K562 (cell line): Measurements from ENCODE around the gene EXOC4. TPM values are rescaled to one million over a fixed set of nuclear protein-coding genes. Genes with fewer than 3 reads are reported as not detected.

Source experiments
- ATAC-seq: fragments of 200-7000 bp; cut with Tn5 transposase; 3 replicates; pipeline ENCODE4 v1.9.1; 2020; ENCODE audit warnings: moderate library complexity
- BruUV-seq: library from RNA; stranded (reverse); fragments of 400-500 nt; replicated peaks from 2 replicates; lab custom pipeline; 2021; lab: Mats Ljungman, UMichigan
- CTCF ChIA-PET: fragments of 300-600 bp; formaldehyde crosslinking; extraction: SDS; loops from one replicate; lab custom pipeline; 2021; ENCODE audit warnings: low intra/inter-chr PET ratio; lab: Yijun Ruan, JAX
- POLR2A ChIA-PET: fragments of 300-600, 350-650 bp; sonication (Branson Sonifier 250); formaldehyde crosslinking; extraction: SDS; loops from one replicate; lab custom pipeline; 2021; ENCODE audit warnings: antibody characterized with exemption, inconsistent platforms; lab: Yijun Ruan, JAX
- DNase-seq, 4 experiments: peaks; one replicate each; pipeline versions ENCODE4 v3.0.0 to v3.0.0-alpha.2; 2011 to 2018; ENCODE audit warnings: low spot score in 3 of 4, mixed read lengths in 3 of 4; ENCODE audit errors: extremely low read depth in 1 of 4
- FAIRE-seq: peaks from 2 replicates; lab custom pipeline; 2011; peaks lifted over from hg19 to GRCh38; lab: Jason Lieb, UNC
- H2AFZ ChIP-seq: 2 replicates; pipeline ENCODE4 v1.6.0; 2011; ENCODE audit warnings: low read depth, low read length, control low read depth, inconsistent platforms
- H3K27ac ChIP-seq: fragments of 200-600 bp; 3 replicates; pipeline ENCODE4 v1.8.0; 2011; ENCODE audit warnings: low read depth, mild to moderate bottlenecking, control low read depth, inconsistent platforms, low read length, moderate library complexity, mixed read lengths; ENCODE audit errors: extremely low read depth
- H3K27me3 ChIP-seq, 2 experiments: fragments of 300-600 bp in 1 of 2; 2 replicates in 1 of 2; 3 replicates in 1 of 2; pipeline versions ENCODE4 v1.6.0 to v1.8.0; 2011; ENCODE audit warnings: inconsistent platforms in 2 of 2, low read length in 2 of 2, mild to moderate bottlenecking in 1 of 2, mixed read lengths in 1 of 2, moderate library complexity in 1 of 2; ENCODE audit not compliant: control insufficient read depth in 2 of 2, insufficient read depth in 2 of 2
- H3K36me3 ChIP-seq: fragments of 300-600 bp; 3 replicates; pipeline ENCODE4 v1.8.0; 2011; ENCODE audit warnings: mild to moderate bottlenecking, low read length, inconsistent platforms; ENCODE audit not compliant: control insufficient read depth, insufficient read depth
- H3K4me1 ChIP-seq, 2 experiments: fragments of 200-600 bp in 1 of 2; replicated peaks in 1 of 2; 2 replicates in 1 of 2; 3 replicates in 1 of 2; pipeline versions ENCODE4 v1.5.1 to v1.8.0; 2011; ENCODE audit warnings: inconsistent platforms in 2 of 2, low read length in 2 of 2, mild to moderate bottlenecking in 1 of 2, mixed read lengths in 1 of 2, moderate library complexity in 1 of 2; ENCODE audit not compliant: control insufficient read depth in 2 of 2, insufficient read depth in 2 of 2
- H3K4me2 ChIP-seq: 2 replicates; pipeline ENCODE4 v1.6.1; 2011; ENCODE audit warnings: low read length, control low read depth, inconsistent platforms, mixed read lengths; ENCODE audit not compliant: insufficient read depth
- H3K4me3 ChIP-seq: fragments of 200-600 bp; sonication (generic), shearing (Covaris generic); 2 replicates; pipeline ENCODE4 v1.5.1; 2016; ENCODE audit warnings: control low read depth, inconsistent platforms
- H3K79me2 ChIP-seq: fragments of 200-600 bp; 3 replicates; pipeline ENCODE4 v1.8.0; 2011; ENCODE audit warnings: low read length, inconsistent platforms; ENCODE audit not compliant: control insufficient read depth, insufficient read depth
- H3K9ac ChIP-seq, 2 experiments: 2 replicates each; pipeline versions ENCODE4 v1.6.0 to v1.6.1; 2011; ENCODE audit warnings: low read depth in 2 of 2, low read length in 2 of 2, control low read depth in 1 of 2, inconsistent platforms in 1 of 2, mild to moderate bottlenecking in 1 of 2, mixed read lengths in 1 of 2; ENCODE audit not compliant: insufficient read depth in 1 of 2
- H3K9me1 ChIP-seq: one replicate; pipeline ENCODE4 v1.6.0; 2011; ENCODE audit warnings: inconsistent platforms, mild to moderate bottlenecking, low read length, moderate library complexity; ENCODE audit not compliant: control insufficient read depth, insufficient read depth
- H3K9me3 ChIP-seq: replicated peaks from 2 replicates; pipeline ENCODE4 v1.5.1; 2011; ENCODE audit warnings: low read depth, low read length, inconsistent platforms; ENCODE audit not compliant: control insufficient read depth, insufficient read depth
- H4K20me1 ChIP-seq: replicated peaks from 2 replicates; pipeline ENCODE4 v1.6.1; 2011; ENCODE audit warnings: low read length, inconsistent platforms, mixed read lengths; ENCODE audit not compliant: control insufficient read depth, insufficient read depth
- C11orf30 ChIP-seq: fragments of 450-650 bp; IDR thresholded peaks from 2 replicates; pipeline ENCODE4 v1.6.1; 2016; ENCODE audit warnings: low read depth, mild to moderate bottlenecking
- CREBBP ChIP-seq: IDR thresholded peaks from one replicate; pipeline ENCODE4 v1.6.1; 2012; ENCODE audit warnings: low read depth, mild to moderate bottlenecking, control low read depth, inconsistent platforms, low read length
- E2F4 ChIP-seq: sonication (generic); formaldehyde crosslinking; IDR thresholded peaks from 2 replicates; pipeline ENCODE4 v1.8.0; 2022; ENCODE audit warnings: mild to moderate bottlenecking, low read depth, missing genetic modification reagents
- HMG20B ChIP-seq: fragments of 250-450 bp; sonication (Bioruptor Pico); IDR thresholded peaks from 2 replicates; pipeline ENCODE4 v1.5.0; 2021; ENCODE audit warnings: mild to moderate bottlenecking
- MAFF ChIP-seq: IDR thresholded peaks from 2 replicates; pipeline ENCODE4 v1.6.1; 2012; ENCODE audit warnings: low read length, improper control_type of control experiment
- MAFG ChIP-seq: fragments of 450-650 bp; conservative IDR thresholded peaks from 2 replicates; pipeline ENCODE4 v1.6.1; 2016; ENCODE audit warnings: missing genetic modification characterization, missing compliant biosample characterization
- NFATC3 ChIP-seq: fragments of 450-650 bp; IDR thresholded peaks from 2 replicates; pipeline ENCODE4 v1.6.1; 2017; ENCODE audit warnings: mild to moderate bottlenecking
- PTRF ChIP-seq: fragments of 450-650 bp; IDR thresholded peaks from 2 replicates; pipeline ENCODE4 v1.6.1; 2016; ENCODE audit warnings: mild to moderate bottlenecking, missing genetic modification characterization, missing compliant biosample characterization
- RBM34 ChIP-seq: fragments of 200-400 bp; formaldehyde crosslinking; IDR thresholded peaks from 2 replicates; pipeline ENCODE4 v1.6.1; 2018; ENCODE audit warnings: low read length, borderline replicate concordance; ENCODE audit not compliant: insufficient read depth
- ZNF232 ChIP-seq: sonication (generic); formaldehyde crosslinking; IDR thresholded peaks from 2 replicates; pipeline ENCODE4 v1.8.0; 2022; ENCODE audit warnings: mild to moderate bottlenecking, missing genetic modification reagents
- ZNF316 ChIP-seq: fragments of 450-650 bp; IDR thresholded peaks from 2 replicates; pipeline ENCODE4 v1.6.1; 2016
- ZNF436 ChIP-seq: fragments of 250-450, 450-650 bp; sonication (Bioruptor Pico); formaldehyde crosslinking; IDR thresholded peaks from 2 replicates; pipeline ENCODE4 v1.7.0; 2020; ENCODE audit warnings: mild to moderate bottlenecking
- in situ Hi-C: fragments of 300-500 bp; cut with MboI; formaldehyde crosslinking; loops from 4 replicates; pipeline ENCODE4 v1.15.0; 2018; ENCODE audit warnings: inconsistent platforms, mixed read lengths
- intact Hi-C: fragments of 100-400 bp; cut with micrococcal nuclease; formaldehyde crosslinking; loops from 2 replicates; pipeline ENCODE4 v1.14.2; 2022
- polyA plus RNA-seq, 8 experiments: library from polyadenylated mRNA; depleted of rRNA in 4 of 8; stranded (reverse) in 5 of 8; unstranded in 3 of 8; fragments of >200 nt; fragmentation: Nextera tagmentation in 2 of 8; fragmentation: Illumina TruSeq in 1 of 8; extraction: Ambion mirVana in 2 of 8; extraction: Trizol in 1 of 8; gene quantifications; 2 replicates each; pipeline versions ENCODE4 v1.2.1 to v1.2.3, GENCODE V29; 2011 to 2014; ENCODE audit warnings: inconsistent platforms in 1 of 8, missing spikeins in 1 of 8
- total RNA-seq, 7 experiments: library from RNA; depleted of rRNA in 6 of 7; stranded (reverse); fragments of >200 nt in 6 of 7; fragmentation: Illumina TruSeq in 2 of 7; extraction: Trizol in 2 of 7; gene quantifications; 2 replicates each; pipeline versions ENCODE4 v1.2.1 to v1.2.3, GENCODE V29; 2011 to 2021; ENCODE audit warnings: low replicate concordance in 1 of 7

The EXOC4 gene
- total and polyA plus RNA-seq, 9 of the 15 experiments (the other 6 are each of a cell fraction or from before 2014, with no cell fraction given), result 18.5 to 73.1 (median 46.6) TPM

GRCh38 chr7:133591704-133592340 is 338.9 kb downstream of the EXOC4 start (continued):
- no peak for TF ChIP-seq ZNF436 (CRISPR knock-in tag)
- no peak for TF ChIP-seq NFATC3
- peak; percentile 88 for TF ChIP-seq ZNF316
- TF ChIP-seq CREBBP, result no peak
- TF ChIP-seq HMG20B (CRISPR knock-in tag), result no peak
- TF ChIP-seq PTRF, result no peak
- TF ChIP-seq MAFF, result peak; percentile 88

GRCh38 chr7:133593561-133593960 is 340.7 kb downstream of the EXOC4 start:
- Histone ChIP-seq H3K9me3 (no peaks in the 10 kb centered on the region), H3K9me1 (no peaks in the 10 kb centered on the region), H3K4me3 (no peak overlapping the region), H3K36me3 (no peaks in the 10 kb centered on the region), H3K79me2 (no peaks in the 10 kb centered on the region), H3K9ac (no peak overlapping the region), H3K4me1 (no peaks in the 10 kb centered on the region), H4K20me1 (no peaks in the 10 kb centered on the region), H2AFZ (no peak overlapping the region), H3K4me2 (no peak overlapping the region), H3K27me3 (no peaks in the 10 kb centered on the region), H3K27ac (no peak overlapping the region)
- in situ Hi-C loops, result no loop called here
- intact Hi-C loops, result no loop called here
- no TSS peak for BruUV-seq
- ATAC-seq (no peak), DNase-seq (no peak), FAIRE-seq (no peak)
- TF ChIP-seq E2F4 (CRISPR knock-in tag), result no peak
- TF ChIP-seq RBM34, result no peak
- TF ChIP-seq ZNF232, result no peak
- peak; percentile 68 for TF ChIP-seq C11orf30
- peak; percentile 86 for TF ChIP-seq ZNF316
- TF ChIP-seq MAFG, result peak; percentile 54
- POLR2A ChIA-PET, result interaction anchor here (0.6 to 0.9 kb wide), 2 partner anchors 10 to 472 kb away, joined by 3 read pairs; no protein-coding TSS in a partner anchor
- CTCF ChIA-PET, result no interaction called here
